Measurements from ENCODE around the gene CD52. TPM values are rescaled to one million over a fixed set of nuclear protein-coding genes. Genes with fewer than 3 reads are reported as not detected.

The CD52 gene
- total RNA-seq, 2 experiments from 2014 or later: 324 to 344 TPM

DNA sequence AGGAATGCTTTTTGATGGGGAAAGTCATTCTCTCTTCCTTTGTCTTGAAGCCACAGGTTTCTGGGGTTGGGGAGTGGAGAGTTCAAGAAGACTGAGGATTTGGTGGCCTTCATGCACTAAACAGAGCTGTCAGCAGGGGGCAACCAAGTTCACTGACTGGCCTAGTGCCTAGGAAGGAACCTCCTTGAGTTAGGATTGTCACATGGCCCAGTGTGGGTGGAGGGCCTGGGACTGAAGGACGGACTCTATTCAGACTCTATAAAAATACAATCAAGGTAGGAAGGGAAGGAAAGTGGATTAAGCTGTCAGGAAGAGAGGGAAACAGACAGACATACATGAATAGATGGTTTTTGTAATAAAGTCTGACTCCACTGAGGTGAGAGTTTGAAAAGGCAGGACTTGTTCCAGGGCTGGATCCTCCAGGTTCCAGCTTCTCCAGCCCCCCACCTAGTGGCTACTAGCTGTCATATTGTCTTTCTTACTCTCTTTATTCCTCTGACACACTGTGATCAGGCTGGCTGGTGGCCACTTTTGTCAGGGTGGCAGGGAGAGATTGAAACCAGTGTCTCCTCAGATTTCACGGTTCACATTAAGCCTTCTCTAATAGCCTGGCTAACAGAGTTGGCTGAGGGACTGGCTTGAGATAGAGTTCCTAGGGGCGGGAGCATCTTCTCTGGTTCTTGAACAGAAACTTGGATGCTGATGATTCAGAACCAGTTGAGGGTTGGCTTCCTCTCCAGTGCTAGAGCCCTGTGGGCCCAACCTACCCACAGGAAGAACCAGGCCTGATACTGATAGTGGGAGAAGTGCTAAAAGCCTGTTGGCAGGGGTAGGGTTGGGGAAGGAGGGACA lies 42.0 kb upstream of the CD52 start:
- intact Hi-C loops (cut with micrococcal nuclease): loop anchor here (2.0 to 5.0 kb wide), 2 partner anchors 45 to 111 kb away; no protein-coding TSS in a partner anchor
- Mint-ChIP-seq H3K27me3 (no peaks in the 10 kb centered on the region), H3K4me3 (peak overlapping the region; percentile 23), H3K27ac (peak overlapping the region; percentile 92), H3K9me3 (no peaks in the 10 kb centered on the region), H3K4me1 (ENCODE audit: low read depth) (peaks cover 54% of the 10 kb centered on the region), H3K36me3 (ENCODE audit: low read depth) (peaks cover 61% of the 10 kb centered on the region)
- ChIA-PET CTCF (interaction anchor here (0.7 to 8.9 kb wide), 39 partner anchors 11 to 279 kb away, joined by 3 to 282 read pairs (median 4); partner anchors contain the start of genes CD52, UBXN11 and ZNF593), POLR2A (interaction anchor here (1.1 to 19.5 kb wide), 3 partner anchors 12 to 53 kb away, joined by 3 to 284 read pairs (median 53); partner anchors contain the start of gene CD52)
- DNase-seq (peak; percentile 84), ATAC-seq (peak; percentile 63)
- TF ChIP-seq, protein P1, sequence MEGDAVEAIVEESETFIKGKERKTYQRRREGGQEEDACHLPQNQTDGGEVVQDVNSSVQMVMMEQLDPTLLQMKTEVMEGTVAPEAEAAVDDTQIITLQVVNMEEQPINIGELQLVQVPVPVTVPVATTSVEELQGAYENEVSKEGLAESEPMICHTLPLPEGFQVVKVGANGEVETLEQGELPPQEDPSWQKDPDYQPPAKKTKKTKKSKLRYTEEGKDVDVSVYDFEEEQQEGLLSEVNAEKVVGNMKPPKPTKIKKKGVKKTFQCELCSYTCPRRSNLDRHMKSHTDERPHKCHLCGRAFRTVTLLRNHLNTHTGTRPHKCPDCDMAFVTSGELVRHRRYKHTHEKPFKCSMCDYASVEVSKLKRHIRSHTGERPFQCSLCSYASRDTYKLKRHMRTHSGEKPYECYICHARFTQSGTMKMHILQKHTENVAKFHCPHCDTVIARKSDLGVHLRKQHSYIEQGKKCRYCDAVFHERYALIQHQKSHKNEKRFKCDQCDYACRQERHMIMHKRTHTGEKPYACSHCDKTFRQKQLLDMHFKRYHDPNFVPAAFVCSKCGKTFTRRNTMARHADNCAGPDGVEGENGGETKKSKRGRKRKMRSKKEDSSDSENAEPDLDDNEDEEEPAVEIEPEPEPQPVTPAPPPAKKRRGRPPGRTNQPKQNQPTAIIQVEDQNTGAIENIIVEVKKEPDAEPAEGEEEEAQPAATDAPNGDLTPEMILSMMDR (IDR thresholded peaks at IDR 0.05): peak; percentile 98

DNA sequence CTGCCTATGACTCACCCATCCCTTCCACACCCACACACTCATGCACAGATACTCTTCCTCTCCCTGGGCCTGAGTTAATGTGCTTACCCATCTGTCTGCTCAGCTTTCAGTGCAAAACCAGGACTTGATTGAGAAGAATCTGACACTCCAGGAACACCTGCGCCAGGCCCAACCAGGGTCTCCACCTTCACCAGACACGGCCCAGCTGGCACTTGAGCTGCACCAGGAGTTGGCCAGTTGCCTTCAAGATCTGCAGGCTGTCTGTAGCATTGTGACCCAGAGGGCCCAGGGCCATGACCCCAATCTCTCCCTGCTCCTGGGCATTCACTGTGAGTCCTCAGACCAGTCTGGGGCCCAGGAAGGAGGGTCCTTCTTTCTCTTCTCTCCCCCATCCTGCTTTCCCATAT lies 41.3 kb upstream of the CD52 start:
- ATAC-seq (no peak), DNase-seq (no peak)
- Mint-ChIP-seq H3K27ac (peak overlapping the region; percentile 92), H3K27me3 (no peaks in the 10 kb centered on the region), H3K4me1 (ENCODE audit: low read depth) (peaks cover 60% of the 10 kb centered on the region), H3K36me3 (ENCODE audit: low read depth) (peaks cover 64% of the 10 kb centered on the region), H3K9me3 (no peaks in the 10 kb centered on the region), H3K4me3 (peak overlapping the region; percentile 23)
- intact Hi-C loops (cut with micrococcal nuclease): loop anchor here (2.0 to 5.0 kb wide), 2 partner anchors 44 to 111 kb away; no protein-coding TSS in a partner anchor
- CTCF ChIA-PET: interaction anchor here (0.8 to 8.9 kb wide), 31 partner anchors 10 to 280 kb away, joined by 3 to 282 read pairs (median 5); partner anchors contain the start of genes CD52, UBXN11 and ZNF593
- TF ChIP-seq, protein P1 (IDR thresholded peaks at IDR 0.05): no peak
- POLR2A ChIA-PET: interaction anchor here (1.1 to 19.5 kb wide), 3 partner anchors 11 to 53 kb away, joined by 3 to 284 read pairs (median 53); partner anchors contain the start of gene CD52

DNA sequence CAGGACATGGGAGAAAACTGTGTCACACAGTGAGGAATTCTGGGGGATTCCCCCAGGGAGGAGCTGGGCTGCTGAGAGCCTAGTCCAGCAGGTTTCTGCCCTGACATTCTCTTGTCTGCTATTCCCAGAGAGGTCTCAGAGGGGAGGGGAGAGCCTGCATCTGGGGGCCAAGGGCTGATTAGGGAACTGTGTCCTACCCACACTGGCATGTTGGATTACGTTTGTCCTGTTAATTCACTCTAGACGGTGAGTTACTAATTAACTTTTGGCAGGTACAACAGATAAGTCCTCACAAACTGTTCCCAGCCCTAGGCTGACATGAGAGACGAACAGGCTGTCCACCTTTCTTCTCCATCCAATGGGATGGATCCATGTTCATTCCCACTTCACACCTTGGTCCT lies 40.5 kb upstream of the CD52 start:
- ChIA-PET CTCF (interaction anchor here (0.7 to 8.9 kb wide), 9 partner anchors 10 to 140 kb away, joined by 3 to 282 read pairs (median 24); partner anchors contain the start of genes CD52, CEP85, UBXN11 and ZNF593), POLR2A (interaction anchor here (0.6 to 19.5 kb wide), 6 partner anchors 10 to 150 kb away, joined by 3 to 284 read pairs (median 4); partner anchors contain the start of genes CD52 and ZNF593)
- DNase-seq (no peak), ATAC-seq (no peak)
- H3K27ac Mint-ChIP-seq: peak overlapping the region; percentile 92
- H3K4me1 Mint-ChIP-seq (ENCODE audit: low read depth): peaks cover 66% of the 10 kb centered on the region
- intact Hi-C loops (cut with micrococcal nuclease): loop anchor here (2.0 to 5.0 kb wide), 2 partner anchors 44 to 110 kb away; no protein-coding TSS in a partner anchor
- TF ChIP-seq, protein P1 (IDR thresholded peaks at IDR 0.05): no peak
- H3K36me3 Mint-ChIP-seq (ENCODE audit: low read depth): peaks cover 67% of the 10 kb centered on the region
- no peaks in the 10 kb centered on the region for H3K27me3 Mint-ChIP-seq
- H3K4me3 Mint-ChIP-seq: peak overlapping the region; percentile 23
- H3K9me3 Mint-ChIP-seq: no peaks in the 10 kb centered on the region

DNA sequence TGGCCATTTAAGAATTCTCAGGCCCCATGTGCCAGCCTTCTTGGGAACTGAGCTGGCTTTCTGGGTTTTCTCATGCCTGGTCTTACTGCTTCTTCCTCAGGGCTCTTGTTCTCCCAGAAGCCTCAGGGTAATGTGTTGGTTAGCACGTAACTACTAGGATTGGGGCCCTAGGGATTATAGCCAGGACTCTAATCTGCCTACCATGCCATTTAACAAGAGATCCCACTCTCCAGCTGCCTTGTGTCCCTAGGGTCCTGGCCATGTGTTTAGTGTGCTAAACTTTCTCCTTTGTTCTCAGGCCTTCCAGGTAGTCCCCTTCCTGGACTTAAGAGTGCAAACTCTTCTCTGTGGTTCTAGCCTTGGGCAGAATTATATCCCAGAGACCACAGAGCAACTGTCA lies 40.0 kb upstream of the CD52 start:
- Mint-ChIP-seq H3K4me1 (ENCODE audit: low read depth) (peaks cover 70% of the 10 kb centered on the region), H3K27me3 (no peaks in the 10 kb centered on the region), H3K9me3 (no peaks in the 10 kb centered on the region), H3K36me3 (ENCODE audit: low read depth) (peaks cover 69% of the 10 kb centered on the region), H3K27ac (peak overlapping the region; percentile 92), H3K4me3 (peak overlapping the region; percentile 88)
- ChIA-PET POLR2A (interaction anchor here (0.6 to 19.5 kb wide), 7 partner anchors 10 to 150 kb away, joined by 3 to 284 read pairs (median 3); partner anchors contain the start of genes CD52 and ZNF593), CTCF (interaction anchor here (0.7 to 8.9 kb wide), 9 partner anchors 9 to 139 kb away, joined by 3 to 282 read pairs (median 24); partner anchors contain the start of genes CD52, CEP85, UBXN11 and ZNF593)
- ATAC-seq (no peak), DNase-seq (no peak)
- TF ChIP-seq, protein P1 (IDR thresholded peaks at IDR 0.05): no peak
- intact Hi-C loops (cut with micrococcal nuclease): loop anchor here (2.0 to 5.0 kb wide), 2 partner anchors 43 to 110 kb away; no protein-coding TSS in a partner anchor
